ENCODE data around the gene ZFR. TPM values are rescaled to one million over a fixed set of nuclear protein-coding genes. Genes with fewer than 3 reads are reported as not detected.

ZFR gene
- total RNA-seq, 1 donor, result 86.1 TPM

DNA sequence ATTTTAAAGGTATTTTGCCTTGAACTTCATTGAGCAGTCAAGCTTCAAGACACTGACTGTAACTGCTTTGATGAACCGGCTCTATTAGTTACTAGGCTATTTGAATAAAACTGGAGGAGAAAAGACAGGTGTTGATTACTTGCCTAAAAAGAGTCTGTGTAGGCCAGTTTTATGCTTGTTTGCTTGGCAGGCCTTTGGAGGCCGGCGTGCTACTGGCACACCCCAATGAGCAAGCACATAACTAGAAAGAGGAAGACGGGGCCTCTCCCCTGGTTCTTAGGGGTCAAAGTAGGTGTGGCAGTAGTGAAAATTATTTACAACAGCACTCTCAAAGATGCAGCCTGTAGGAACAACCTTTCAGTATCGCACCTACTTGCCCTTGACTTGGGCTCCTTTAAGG is 2.1 kb upstream of the ZFR start:
- H3K27ac ChIP-seq (ENCODE audit: low read depth, low read length), result no peak overlapping the region
- peaks cover 27% of the 10 kb centered on the region for H3K79me2 ChIP-seq (ENCODE audit: insufficient read depth, low read length)
- no peak overlapping the region for H3K4me3 ChIP-seq (ENCODE audit: insufficient read depth, low read length)
- no peak overlapping the region for H2AFZ ChIP-seq (ENCODE audit: low read length)
- TF ChIP-seq, protein P1, sequence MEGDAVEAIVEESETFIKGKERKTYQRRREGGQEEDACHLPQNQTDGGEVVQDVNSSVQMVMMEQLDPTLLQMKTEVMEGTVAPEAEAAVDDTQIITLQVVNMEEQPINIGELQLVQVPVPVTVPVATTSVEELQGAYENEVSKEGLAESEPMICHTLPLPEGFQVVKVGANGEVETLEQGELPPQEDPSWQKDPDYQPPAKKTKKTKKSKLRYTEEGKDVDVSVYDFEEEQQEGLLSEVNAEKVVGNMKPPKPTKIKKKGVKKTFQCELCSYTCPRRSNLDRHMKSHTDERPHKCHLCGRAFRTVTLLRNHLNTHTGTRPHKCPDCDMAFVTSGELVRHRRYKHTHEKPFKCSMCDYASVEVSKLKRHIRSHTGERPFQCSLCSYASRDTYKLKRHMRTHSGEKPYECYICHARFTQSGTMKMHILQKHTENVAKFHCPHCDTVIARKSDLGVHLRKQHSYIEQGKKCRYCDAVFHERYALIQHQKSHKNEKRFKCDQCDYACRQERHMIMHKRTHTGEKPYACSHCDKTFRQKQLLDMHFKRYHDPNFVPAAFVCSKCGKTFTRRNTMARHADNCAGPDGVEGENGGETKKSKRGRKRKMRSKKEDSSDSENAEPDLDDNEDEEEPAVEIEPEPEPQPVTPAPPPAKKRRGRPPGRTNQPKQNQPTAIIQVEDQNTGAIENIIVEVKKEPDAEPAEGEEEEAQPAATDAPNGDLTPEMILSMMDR (IDR thresholded peaks at IDR 0.05; ENCODE audit: extremely low read depth, low read depth, low read length), result no peak
- no peaks in the 10 kb centered on the region for H3K9me3 ChIP-seq (ENCODE audit: low read depth, low read length)
- H3K36me3 ChIP-seq (ENCODE audit: insufficient read depth, low read length), result no peaks in the 10 kb centered on the region
- no peak overlapping the region for H3K4me2 ChIP-seq (ENCODE audit: insufficient read depth, low read length)
- DNase-seq (ENCODE audit: insufficient read length, low spot score, missing footprints), result peak; percentile 73
- H4K20me1 ChIP-seq (ENCODE audit: insufficient read depth, low read length), result peaks cover 11% of the 10 kb centered on the region
- peaks cover 20% of the 10 kb centered on the region for H3K4me1 ChIP-seq (ENCODE audit: insufficient read depth, low read length)
- H3K27me3 ChIP-seq (ENCODE audit: insufficient read depth, low read length), result no peaks in the 10 kb centered on the region

DNA sequence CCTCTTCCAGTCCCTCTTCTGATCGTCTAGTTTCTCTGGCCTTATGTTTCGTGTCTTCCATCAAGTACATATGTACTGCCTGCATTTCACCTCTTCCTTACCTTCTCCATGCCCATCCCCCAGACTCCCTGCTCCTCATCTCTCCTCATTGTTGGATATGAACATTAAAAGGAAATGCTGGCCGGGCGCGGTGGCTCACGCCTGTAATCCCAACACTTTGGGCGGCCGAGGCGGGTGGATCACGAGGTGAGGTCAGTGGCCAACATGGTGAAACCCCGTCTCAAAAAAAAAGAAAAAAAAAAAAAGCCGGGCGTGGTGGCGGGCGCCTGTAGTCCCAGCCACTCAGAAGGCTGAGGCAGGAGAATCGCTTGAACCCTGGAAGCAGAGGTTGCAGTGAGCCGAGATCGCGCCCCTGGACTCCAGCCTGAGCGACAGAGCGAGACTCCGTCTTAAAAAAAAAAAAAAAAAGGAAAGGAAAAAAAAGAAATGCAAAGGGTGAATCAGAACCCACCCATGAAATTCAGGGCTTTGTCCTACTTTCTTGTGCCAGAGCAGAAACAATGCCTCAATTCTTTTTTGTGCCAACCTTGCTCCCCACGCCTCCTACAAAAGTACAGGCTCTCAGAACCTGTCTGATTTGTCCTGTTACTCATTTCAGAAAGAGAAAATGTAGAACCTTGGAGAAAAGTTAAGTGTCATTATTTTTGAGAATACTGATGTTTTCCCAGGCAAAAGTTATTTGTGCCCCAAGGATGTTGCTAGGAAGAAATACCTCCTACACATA is 1.5 kb upstream of the ZFR start:
- Histone ChIP-seq H3K27ac (ENCODE audit: low read depth, low read length) (no peak overlapping the region), H3K79me2 (ENCODE audit: insufficient read depth, low read length) (peaks cover 34% of the 10 kb centered on the region), H3K4me3 (ENCODE audit: insufficient read depth, low read length) (no peak overlapping the region), H3K4me1 (ENCODE audit: insufficient read depth, low read length) (peaks cover 20% of the 10 kb centered on the region), H2AFZ (ENCODE audit: low read length) (no peak overlapping the region), H4K20me1 (ENCODE audit: insufficient read depth, low read length) (peaks cover 17% of the 10 kb centered on the region), H3K4me2 (ENCODE audit: insufficient read depth, low read length) (no peak overlapping the region), H3K36me3 (ENCODE audit: insufficient read depth, low read length) (no peaks in the 10 kb centered on the region), H3K27me3 (ENCODE audit: insufficient read depth, low read length) (no peaks in the 10 kb centered on the region), H3K9me3 (ENCODE audit: low read depth, low read length) (no peaks in the 10 kb centered on the region)
- TF ChIP-seq, protein P1 (IDR thresholded peaks at IDR 0.05; ENCODE audit: extremely low read depth, low read depth, low read length), result no peak
- peak; percentile 87 for DNase-seq (ENCODE audit: insufficient read length, low spot score, missing footprints)

DNA sequence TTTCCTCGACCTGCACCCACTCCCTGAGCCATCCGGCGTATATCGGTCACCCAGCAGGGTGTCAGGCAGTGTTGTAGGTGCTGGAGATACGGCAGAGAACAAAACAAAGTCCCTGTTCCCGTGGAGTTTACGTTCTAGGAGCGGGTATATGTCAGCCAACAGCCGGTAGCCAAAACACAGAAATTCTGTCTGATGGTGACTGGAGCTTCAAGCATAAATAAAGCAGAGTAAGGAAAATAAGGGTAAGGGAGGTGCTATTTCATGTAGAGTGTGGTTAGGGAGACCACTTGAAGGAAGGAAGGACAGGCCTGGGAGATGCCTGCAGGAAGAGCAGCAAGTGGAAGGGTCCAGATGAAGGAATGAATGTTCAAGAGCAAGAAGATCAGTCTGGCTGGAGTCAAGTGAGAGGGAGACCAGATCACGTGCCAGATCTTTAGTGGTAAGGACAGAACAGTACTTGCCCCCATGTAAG is 783 bp upstream of the ZFR start:
- Histone ChIP-seq H3K79me2 (ENCODE audit: insufficient read depth, low read length) (peaks cover 41% of the 10 kb centered on the region), H3K4me3 (ENCODE audit: insufficient read depth, low read length) (peak overlapping the region; percentile 90), H3K27ac (ENCODE audit: low read depth, low read length) (peak overlapping the region; percentile 83), H3K36me3 (ENCODE audit: insufficient read depth, low read length) (no peaks in the 10 kb centered on the region), H3K4me2 (ENCODE audit: insufficient read depth, low read length) (peak overlapping the region; percentile 79), H3K4me1 (ENCODE audit: insufficient read depth, low read length) (peaks cover 20% of the 10 kb centered on the region), H3K27me3 (ENCODE audit: insufficient read depth, low read length) (no peaks in the 10 kb centered on the region), H2AFZ (ENCODE audit: low read length) (peak overlapping the region; percentile 82), H3K9me3 (ENCODE audit: low read depth, low read length) (no peaks in the 10 kb centered on the region), H4K20me1 (ENCODE audit: insufficient read depth, low read length) (peaks cover 20% of the 10 kb centered on the region)
- TF ChIP-seq, protein P1 (IDR thresholded peaks at IDR 0.05; ENCODE audit: extremely low read depth, low read depth, low read length), result no peak
- no peak for DNase-seq (ENCODE audit: insufficient read length, low spot score, missing footprints)
